ENCODE results near the gene NSUN4. TPM values are rescaled to one million over a fixed set of nuclear protein-coding genes. Genes with fewer than 3 reads are reported as not detected.

The NSUN4 gene
- 10.8 to 15.9 TPM (median 13.4 TPM) in 5 replicates for total RNA-seq (2022; extraction: Qiagen RNA extraction; ENCODE audit: low read depth)

GRCh38 chr1:46340404-46341221, at the start of gene NSUN4:
Gene NSUN4 (plus strand): TSS chr1:46340807. CDS start chr1:46340827, 20 bp downstream.

GRCh38 chr1:46303038-46303871, 37.4 kb upstream of the NSUN4 start, which contains the start of the genes LRRC41 and UQCRH:
Gene LRRC41 (minus strand): TSS chr1:46303616. CDS start chr1:46303322, 294 bp downstream.
Gene UQCRH (plus strand): TSS chr1:46303698. CDS start chr1:46303767, 69 bp downstream.

GRCh38 chr1:46394108-46394871, 53.7 kb downstream of the NSUN4 start, which contains the start of gene FAAH:
Gene FAAH (plus strand): TSS chr1:46394317. CDS start chr1:46394349, 32 bp downstream.

Other genes starting within 250 kb of the NSUN4 start
- 0.77 to 1.0 TPM (median 0.89 TPM) in 5 replicates for gene PIK3R3, start 208.2 kb upstream of the NSUN4 start, total RNA-seq (2022; extraction: Qiagen RNA extraction; ENCODE audit: low read depth)
- gene TSPAN1, start 165.7 kb upstream of the NSUN4 start, total RNA-seq (2022; extraction: Qiagen RNA extraction; ENCODE audit: low read depth): 1.8 to 2.7 TPM (median 2.3 TPM) in 5 replicates
- gene P3R3URF, start 164.3 kb upstream of the NSUN4 start, total RNA-seq (2022; extraction: Qiagen RNA extraction; ENCODE audit: low read depth): not detected in 5 replicates
- 36.1 to 49.1 TPM (median 46.9 TPM) in 5 replicates for gene POMGNT1, start 142.4 kb upstream of the NSUN4 start, total RNA-seq (2022; extraction: Qiagen RNA extraction; ENCODE audit: low read depth)
- not detected in 5 replicates for gene LURAP1, start 137.5 kb upstream of the NSUN4 start, total RNA-seq (2022; extraction: Qiagen RNA extraction; ENCODE audit: low read depth)
- 9.9 to 13.7 TPM (median 11.3 TPM) in 5 replicates for gene RAD54L, start 93.0 kb upstream of the NSUN4 start, total RNA-seq (2022; extraction: Qiagen RNA extraction; ENCODE audit: low read depth)
- 37.8 to 44.6 TPM (median 43.9 TPM) in 5 replicates for gene LRRC41, start 37.2 kb upstream of the NSUN4 start, total RNA-seq (2022; extraction: Qiagen RNA extraction; ENCODE audit: low read depth)
- 377 to 534 TPM (median 401 TPM) in 5 replicates for gene UQCRH, start 37.1 kb upstream of the NSUN4 start, total RNA-seq (2022; extraction: Qiagen RNA extraction; ENCODE audit: low read depth)
- 0.59 to 1.2 TPM (median 0.79 TPM) in 5 replicates for gene FAAH, start 53.5 kb downstream of the NSUN4 start, total RNA-seq (2022; extraction: Qiagen RNA extraction; ENCODE audit: low read depth)
- 0.67 to 1.3 TPM (median 1.1 TPM) in 5 replicates for gene DMBX1, start 149.0 kb downstream of the NSUN4 start, total RNA-seq (2022; extraction: Qiagen RNA extraction; ENCODE audit: low read depth)
- not detected in 5 replicates for gene KNCN, start 210.8 kb downstream of the NSUN4 start, total RNA-seq (2022; extraction: Qiagen RNA extraction; ENCODE audit: low read depth)

All from A549 treated with DMSO at 1 μM for 4 hours (cell line).